ENCODE measurements around the gene MGAT4A.
"Not testable (repeated sequence)": the region's sequence is repeated elsewhere in the genome, so short reads cannot be mapped to it uniquely, and the experiment has no call there.

Gene MGAT4A

DNA sequence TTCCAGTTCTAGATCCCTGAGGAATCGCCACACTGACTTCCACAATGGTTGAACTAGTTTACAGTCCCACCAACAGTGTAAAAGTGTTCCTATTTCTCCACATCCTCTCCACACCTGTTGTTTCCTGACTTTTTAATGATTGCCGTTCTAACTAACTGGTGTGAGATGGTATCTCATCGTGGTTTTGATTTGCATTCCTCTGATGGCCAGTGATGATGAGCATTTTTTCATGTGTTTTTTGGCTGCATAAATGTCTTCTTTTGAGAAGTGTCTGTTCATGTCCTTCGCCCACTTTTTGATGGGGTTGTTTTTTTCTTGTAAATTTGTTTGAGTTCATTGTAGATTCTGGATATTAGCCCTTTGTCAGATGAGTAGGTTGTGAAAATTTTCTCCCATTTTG lies 136.3 kb downstream of the MGAT4A start:
- not testable (repeated sequence) for DNase-seq

- DNase-seq: no peak
Measured at GRCh38 chr2:98592565-98592964, 138.4 kb downstream of the MGAT4A start.

DNA sequence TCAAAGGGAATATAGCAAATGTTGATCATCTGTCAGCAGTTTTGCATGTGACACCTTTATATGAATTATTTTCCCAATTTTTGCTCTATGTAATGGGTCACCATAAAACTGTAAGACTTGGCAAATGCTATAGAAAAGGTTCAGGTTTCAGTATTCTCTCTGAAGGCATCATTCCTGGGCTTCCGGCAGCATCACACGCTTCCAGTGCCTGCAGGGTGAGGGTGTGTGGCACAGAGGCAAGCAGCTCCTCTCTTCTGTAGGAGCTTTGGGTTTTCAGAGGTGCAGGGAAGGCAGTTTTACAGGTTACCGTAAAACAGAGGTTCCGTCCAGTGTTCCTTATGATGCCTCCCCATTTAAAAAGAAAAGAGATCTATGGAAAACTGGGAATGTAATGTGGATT lies 141.4 kb downstream of the MGAT4A start:
- DNase-seq: no peak

DNA sequence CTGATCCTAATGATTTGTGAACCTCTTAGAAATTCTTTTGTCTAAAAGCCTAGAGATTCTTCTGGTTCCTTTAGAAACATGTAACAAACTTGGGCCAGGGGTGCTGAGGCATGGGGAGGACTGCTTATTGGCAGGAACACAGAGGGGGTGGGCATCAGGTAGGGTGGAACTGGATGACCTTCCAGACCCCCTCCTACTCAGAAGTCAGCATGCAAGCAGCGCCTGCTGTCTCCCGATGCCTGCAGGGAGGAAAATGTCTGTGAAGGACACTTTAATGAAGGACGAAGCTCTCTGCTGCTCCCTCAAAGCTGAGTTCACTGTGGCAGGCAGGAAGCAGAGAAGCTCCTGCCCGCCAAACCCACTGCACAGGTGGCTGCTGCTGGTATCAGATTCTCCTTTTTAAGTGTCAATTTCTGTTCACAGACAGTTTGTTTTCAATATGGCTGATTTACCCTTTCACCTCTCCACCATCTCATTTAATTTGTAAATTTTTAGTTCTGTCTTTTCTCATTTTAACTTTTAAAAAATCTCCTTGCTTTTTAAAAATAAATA lies 142.0 kb downstream of the MGAT4A start:
- DNase-seq: no peak

DNA sequence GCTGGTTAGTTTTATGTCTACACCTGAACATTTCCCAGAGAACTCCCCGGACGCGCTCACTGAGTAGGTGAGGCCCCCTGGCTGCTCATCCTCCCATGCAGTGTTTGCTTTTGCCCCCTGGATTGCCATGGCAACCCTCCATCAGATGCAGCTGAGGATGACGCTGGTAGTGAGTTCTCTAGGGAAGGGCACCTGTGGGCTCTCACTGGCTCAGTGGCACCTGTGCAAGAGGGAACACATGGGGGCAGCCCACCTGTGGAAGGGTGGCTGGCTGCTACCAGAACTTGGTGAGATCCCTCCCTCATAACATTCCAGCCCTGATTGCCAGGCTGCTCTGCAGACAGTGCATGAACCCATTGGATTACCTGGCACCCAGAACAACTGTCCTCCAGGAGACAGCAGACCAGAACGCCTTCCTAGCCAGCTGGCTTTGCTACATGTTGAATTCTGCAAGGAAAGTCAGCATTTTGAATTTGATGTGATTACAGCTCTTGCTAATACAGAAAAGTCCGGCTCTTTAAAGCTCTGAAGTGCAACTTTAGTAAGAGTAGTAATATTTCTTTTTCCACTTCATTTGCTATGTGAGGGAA lies 144.3 kb downstream of the MGAT4A start:
- no peak for DNase-seq

- no peak for DNase-seq
Measured at GRCh38 chr2:98585386-98585785, 145.5 kb downstream of the MGAT4A start.

DNA sequence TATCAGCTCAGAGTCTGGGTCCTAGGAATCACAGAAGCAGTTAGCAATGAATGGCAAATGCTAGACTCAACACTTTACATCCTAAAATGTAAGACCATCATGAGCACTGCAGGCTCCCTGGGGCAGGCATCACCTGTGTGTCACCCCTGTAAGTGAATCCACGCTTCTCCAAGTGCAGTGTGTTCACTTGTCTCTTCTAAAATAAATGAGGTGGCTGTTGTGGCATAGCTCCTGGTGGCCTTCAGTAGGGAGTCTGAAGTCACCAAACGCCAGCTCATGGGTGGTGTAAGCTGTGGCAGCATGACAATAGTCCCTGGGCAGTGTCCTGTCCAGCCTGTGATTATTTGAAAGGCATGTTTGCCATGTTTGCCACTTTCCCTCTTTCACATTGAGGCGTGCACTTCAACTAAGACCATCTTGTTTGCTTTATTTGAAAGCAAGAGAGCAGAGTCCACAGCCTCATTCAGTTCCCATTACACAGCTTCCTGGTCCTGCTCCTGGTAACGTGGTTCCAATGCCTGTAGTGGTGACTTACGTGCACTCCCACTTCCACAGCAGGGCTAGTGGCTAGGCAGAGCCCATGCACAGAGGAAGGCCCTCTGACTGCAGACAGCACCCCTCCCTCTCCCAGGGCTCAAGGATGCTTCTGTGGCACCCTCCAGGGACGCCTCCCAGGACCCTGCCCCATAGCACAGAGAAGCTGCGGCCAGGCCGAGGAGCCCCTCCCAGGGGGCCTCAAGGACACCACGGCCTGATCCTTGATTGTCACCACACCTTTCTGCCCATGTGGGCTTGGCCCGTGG lies 146.9 kb downstream of the MGAT4A start:
- DNase-seq: no peak

DNA sequence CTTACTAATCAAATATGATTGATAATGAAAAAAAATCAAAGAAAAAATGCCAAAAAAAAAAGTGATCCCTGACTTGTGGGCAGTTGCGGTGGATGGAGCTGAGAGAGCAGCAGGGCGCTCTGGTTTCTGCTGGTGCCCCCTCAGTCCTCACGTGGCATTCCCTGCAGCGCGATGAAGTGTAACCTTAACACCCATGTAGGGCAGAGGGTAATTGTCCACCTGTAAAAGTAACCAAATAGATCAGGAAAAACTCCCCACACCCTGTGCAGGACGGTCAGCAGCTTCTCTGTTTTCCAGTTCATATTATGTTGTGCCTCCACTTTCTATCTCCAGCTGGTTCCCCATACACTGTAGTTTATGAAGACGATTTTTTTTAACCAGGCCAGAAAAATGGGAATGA lies 147.7 kb downstream of the MGAT4A start:
- DNase-seq: no peak

DNA sequence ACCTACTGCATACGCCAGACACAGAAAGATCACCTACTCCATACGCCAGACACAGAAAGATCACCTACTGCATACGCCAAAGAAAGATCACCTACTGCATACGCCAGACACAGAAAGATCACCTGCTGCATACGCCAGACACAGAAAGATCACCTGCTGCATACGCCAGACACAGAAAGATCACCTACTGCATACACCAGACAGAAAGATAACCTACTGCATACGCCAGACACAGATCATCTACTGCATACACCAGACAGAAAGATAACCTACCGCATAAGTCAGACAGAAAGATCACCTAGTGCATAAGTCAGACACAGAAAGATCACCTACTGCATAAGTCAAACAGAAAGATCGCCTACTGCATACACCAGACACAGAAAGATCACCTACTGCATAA lies 148.4 kb downstream of the MGAT4A start:
- no peak for DNase-seq

DNA sequence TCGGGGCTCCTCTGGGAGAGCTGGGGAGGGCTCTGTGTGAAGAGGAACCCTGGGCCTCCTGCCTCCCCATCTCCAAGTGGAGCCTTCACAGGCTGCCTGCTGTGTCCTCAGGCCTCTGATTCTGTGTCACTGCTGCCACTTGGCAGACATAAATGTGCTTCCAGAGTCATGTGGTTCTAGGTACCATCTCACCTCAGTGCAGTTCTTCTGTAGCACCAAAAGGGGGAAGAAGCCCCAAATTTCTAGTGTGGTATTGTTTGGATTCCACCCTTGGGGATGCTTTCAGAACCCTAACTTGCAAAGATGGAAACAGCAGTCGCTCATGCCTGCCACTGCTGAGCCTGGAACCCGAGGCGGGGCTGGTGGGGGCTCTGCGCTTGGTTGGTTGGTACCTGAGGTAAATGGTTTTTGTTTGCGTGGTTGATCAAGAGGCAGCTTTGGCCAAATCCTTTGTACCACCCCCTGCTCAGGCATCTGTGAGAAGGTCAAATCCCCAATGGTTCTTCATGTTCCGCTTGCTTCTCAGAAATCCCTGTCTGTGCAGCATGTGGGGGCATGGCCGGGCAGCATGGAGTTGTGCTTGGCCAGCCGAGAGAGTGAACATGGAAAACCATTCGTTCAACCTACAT lies 150.2 kb downstream of the MGAT4A start:
- DNase-seq: no peak

- DNase-seq: no peak
Measured at GRCh38 chr2:98579926-98580325, 151.0 kb downstream of the MGAT4A start.

DNA sequence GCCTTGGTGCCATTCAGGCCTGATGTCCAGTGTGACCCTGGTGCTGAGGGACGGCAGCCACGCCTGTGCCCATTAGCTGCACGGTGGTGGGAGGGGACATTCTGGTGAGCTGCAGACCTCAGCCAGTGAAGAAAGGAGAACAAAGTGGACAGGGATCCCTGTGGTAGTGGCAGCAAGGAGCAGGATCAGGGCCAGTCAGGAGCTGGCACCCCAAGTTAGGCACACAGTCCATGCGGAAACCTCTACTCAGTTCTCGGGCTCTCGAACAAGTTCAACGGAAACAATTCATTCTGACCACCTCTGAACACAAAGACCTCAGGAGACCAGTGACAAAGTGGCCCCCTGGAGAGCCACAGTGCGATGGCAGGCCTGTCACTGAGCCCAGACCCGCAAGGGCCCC lies 152.7 kb downstream of the MGAT4A start:
- no peak for DNase-seq

DNA sequence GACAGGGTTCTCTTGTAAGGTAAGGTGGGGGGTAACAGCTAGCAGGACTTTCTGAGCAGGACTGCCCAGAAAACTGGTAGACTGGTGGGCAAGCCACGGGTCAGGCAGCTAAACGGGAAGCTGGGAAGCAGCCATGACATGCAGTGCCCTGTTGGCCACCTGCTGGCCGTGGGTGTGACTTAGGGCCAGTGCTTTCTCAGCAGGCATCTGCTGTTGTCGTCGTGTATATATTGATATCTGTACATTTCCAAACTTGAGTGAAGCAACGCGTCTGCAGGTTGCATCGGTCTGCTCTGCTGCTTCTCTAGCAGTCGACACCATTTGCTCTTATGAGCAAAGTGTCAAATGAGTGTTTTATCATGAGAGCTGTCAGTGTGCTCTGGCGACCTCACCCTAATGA lies 153.6 kb downstream of the MGAT4A start:
- DNase-seq: no peak

DNA sequence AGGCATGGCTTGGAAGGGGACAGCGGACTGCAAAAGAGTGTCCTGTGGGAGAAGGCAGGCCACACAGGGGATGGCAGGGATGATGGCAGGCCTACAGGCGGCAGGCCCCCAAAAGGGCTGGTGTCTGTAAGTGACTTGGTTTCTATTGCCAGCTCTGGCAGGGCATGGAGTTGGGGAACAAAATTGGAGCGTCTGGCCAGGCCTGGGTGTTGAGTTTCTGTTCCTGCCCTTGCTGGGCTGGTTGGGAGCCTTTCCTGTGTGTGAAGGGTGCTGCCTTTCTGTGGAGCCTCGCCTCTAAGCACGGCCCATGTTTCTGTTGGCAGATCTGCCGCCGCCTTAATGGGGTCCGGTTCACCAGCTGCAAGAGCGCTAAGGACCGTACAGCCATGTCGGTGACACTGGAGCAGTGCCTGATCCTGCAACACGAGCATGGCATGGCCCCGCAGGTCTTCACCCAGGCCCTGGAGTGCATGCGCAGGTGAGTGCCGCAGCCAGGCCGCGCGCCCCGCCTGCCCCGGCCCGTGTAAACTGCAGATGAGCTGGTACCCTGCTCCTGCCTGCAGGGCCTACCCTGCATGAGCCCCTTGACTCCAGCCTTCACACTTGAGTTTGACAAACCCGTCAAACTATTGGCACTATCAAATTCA lies 154.1 kb downstream of the MGAT4A start:
- no peak for DNase-seq

DNA sequence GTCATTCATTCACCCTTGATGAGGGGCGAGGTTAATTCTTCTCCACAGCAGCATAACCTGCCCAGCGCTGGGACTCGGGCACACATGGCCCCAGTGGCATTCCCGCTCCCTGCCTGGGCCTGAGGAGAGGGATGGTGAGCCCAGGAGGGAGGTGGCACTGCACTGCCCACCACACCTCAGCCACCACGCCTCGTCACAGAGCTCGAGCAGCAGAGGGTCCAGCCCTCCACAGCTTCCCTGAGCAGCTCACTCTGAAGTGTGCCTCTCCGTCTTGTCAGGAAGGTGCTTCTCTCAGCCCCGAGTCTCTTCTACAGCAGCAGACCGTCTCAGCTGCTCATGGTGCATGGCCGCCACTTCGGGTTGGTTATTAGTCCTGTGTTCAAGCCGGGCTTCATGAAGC lies 157.5 kb downstream of the MGAT4A start:
- no peak for DNase-seq

DNA sequence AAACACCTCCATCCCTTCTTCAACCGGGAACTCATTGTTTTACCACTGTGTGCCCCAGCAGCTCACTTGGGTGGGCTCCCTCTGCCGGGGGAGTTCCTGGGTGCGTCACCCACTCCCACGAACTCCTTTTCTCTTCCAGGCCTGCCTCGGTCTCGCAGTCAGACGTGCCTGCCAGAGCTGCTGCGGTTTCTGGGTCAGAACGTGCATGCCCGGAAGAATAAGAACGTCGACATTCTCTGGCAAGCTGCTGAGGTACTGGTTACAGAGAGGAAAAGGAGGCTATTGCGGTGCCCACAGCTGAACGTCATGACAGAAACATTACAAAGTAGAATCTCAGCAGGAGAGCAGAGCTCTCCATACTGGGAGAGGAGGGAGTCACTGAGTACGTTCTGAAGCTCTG lies 158.3 kb downstream of the MGAT4A start:
- no peak for DNase-seq

DNA sequence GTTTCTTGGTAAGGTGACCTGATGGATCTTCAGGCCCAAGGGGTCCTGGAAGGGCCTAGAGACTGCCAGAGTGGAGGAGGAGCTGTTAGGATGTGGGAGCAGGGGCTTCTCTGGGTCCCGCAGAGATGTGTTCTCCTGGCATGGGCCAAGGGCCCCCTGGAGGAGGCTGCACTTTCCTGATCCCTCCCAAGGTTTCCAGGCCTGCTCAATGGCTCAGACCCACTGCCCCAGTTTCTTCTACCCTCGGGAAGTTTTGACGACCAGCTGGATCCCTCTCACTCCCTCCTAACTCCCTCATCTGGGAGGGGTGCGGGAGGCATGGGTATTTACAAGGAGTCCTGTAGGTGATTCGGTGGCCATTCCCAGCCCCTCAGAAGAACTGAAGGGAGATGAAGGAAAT lies 158.7 kb downstream of the MGAT4A start:
- DNase-seq: no peak

- DNase-seq: no peak
Measured at GRCh38 chr2:98571796-98572195, 159.1 kb downstream of the MGAT4A start.

DNA sequence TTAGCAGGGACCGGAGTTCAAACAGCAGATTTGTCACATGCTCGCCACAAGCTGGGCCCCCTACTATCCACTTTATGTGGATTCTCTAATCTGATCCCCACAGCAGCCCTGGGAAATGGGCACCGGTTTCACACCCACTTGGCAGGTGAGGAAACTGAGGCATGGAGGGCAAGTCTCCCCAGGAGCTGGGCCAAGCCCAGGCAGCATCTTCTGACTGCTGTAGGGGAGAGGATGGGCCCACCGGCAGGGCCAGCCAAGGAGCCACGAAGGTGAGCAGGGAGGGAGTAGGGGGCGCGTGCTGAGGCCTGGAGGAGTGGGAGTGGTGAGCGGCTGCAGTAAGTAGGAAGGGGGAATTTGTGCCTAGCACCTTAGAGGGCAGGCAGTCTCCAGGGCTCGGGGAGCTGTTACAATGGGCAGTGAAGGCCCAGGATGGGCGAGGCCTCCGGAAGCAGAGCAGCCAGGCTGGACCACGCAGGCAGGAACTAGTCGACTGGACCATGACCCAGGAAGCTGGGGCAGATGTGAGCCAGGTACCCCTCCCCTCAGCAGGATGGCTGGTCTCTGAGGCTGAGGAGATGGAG lies 159.7 kb downstream of the MGAT4A start:
- DNase-seq: no peak

DNA sequence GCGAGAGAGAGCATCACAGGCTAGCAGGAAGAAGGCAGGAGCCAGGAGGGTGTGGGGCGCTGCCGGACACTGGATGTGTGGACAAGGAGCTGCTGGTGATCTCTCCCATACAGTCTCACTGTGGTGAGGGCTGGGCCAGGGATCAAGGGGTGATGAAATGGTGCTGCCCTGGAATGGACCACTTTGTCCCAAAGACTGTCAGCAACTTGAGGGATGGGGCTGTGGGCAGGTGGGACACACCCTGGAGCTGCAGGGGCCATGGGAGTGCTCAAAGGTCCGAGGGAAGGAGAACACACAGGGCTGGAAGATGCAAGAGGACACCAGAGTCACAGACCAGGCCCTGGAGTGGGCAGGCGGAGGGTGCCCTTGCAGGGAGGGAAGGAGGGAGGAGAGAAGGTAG lies 160.6 kb downstream of the MGAT4A start:
- no peak for DNase-seq

DNA sequence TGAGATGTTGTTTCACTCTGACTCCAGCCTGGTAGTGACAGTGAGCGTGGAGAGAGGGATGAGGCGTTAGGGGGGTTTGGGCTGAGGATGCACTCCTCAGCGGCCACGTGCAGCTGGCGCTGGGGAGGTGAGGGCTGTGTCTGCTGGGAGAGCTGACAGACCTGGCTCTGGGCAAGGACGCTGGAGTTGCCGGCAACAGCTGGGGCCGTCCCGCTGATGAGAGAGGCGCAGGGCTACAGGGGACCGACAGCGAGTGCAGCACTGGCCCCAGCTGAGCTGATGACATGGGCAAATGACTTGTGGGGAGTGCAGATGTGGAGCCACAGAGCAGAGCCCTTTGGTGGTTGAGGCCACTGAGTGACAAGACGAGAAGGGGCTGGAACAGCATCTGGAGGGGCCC lies 161.0 kb downstream of the MGAT4A start:
- no peak for DNase-seq

- peak; percentile 76 for DNase-seq
Measured at GRCh38 chr2:98569197-98569793, 161.6 kb downstream of the MGAT4A start.

Data from stimulated activated CD4-positive, alpha-beta T cell treated with anti-CD3 and anti-CD28 coated beads, Interleukin-4, amount 100 ng/mL, for 1 hour (primary cell).